Measurements from ENCODE around the gene CASP3.
A peak's percentile ranks its signal among the peaks of the same experiment; 100 is the strongest.

Gene CASP3

GRCh38 chr4:184666670-184667069, 17.4 kb upstream of the CASP3 start:
- Histone ChIP-seq H3K27me3 (ENCODE audit: insufficient read depth, low read length, poor library complexity) (no peaks in the 10 kb centered on the region), H3K4me1 (ENCODE audit: insufficient read depth, low read length) (peaks cover 7% of the 10 kb centered on the region; the same call in 1 of the 2 replicates), H3K4me3 (ENCODE audit: low read depth in 1 of 2, low read length in 2 of 2) (no peak overlapping the region), H2AFZ (ENCODE audit: low read depth, low read length) (no peak overlapping the region), H3K9me3 (ENCODE audit: insufficient read depth, low read length, severe bottlenecking) (no peaks in the 10 kb centered on the region), H3K79me2 (ENCODE audit: insufficient read depth, low read length) (no peaks in the 10 kb centered on the region), H3K36me3 (ENCODE audit: insufficient read depth, low read length) (peaks cover 62% of the 10 kb centered on the region), H3K9ac (ENCODE audit: low read depth, low read length) (no peak overlapping the region), H4K20me1 (ENCODE audit: insufficient read depth, low read length) (no peaks in the 10 kb centered on the region), H3K27ac (ENCODE audit: low read length) (no peak overlapping the region), H3K4me2 (ENCODE audit: insufficient read depth, low read length) (no peak overlapping the region)
- no peak for DNase-seq
- no peak for ATAC-seq (ENCODE audit: insufficient read depth, low read depth)
- TF ChIP-seq EZH2 (IDR thresholded peaks at IDR 0.05; ENCODE audit: borderline replicate concordance, low read depth, low read length, severe bottlenecking): no peak
- TF ChIP-seq, protein P1, sequence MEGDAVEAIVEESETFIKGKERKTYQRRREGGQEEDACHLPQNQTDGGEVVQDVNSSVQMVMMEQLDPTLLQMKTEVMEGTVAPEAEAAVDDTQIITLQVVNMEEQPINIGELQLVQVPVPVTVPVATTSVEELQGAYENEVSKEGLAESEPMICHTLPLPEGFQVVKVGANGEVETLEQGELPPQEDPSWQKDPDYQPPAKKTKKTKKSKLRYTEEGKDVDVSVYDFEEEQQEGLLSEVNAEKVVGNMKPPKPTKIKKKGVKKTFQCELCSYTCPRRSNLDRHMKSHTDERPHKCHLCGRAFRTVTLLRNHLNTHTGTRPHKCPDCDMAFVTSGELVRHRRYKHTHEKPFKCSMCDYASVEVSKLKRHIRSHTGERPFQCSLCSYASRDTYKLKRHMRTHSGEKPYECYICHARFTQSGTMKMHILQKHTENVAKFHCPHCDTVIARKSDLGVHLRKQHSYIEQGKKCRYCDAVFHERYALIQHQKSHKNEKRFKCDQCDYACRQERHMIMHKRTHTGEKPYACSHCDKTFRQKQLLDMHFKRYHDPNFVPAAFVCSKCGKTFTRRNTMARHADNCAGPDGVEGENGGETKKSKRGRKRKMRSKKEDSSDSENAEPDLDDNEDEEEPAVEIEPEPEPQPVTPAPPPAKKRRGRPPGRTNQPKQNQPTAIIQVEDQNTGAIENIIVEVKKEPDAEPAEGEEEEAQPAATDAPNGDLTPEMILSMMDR (IDR thresholded peaks at IDR 0.05; ENCODE audit: borderline replicate concordance, extremely low read depth, low read length, poor library complexity, severe bottlenecking): no peak

DNA sequence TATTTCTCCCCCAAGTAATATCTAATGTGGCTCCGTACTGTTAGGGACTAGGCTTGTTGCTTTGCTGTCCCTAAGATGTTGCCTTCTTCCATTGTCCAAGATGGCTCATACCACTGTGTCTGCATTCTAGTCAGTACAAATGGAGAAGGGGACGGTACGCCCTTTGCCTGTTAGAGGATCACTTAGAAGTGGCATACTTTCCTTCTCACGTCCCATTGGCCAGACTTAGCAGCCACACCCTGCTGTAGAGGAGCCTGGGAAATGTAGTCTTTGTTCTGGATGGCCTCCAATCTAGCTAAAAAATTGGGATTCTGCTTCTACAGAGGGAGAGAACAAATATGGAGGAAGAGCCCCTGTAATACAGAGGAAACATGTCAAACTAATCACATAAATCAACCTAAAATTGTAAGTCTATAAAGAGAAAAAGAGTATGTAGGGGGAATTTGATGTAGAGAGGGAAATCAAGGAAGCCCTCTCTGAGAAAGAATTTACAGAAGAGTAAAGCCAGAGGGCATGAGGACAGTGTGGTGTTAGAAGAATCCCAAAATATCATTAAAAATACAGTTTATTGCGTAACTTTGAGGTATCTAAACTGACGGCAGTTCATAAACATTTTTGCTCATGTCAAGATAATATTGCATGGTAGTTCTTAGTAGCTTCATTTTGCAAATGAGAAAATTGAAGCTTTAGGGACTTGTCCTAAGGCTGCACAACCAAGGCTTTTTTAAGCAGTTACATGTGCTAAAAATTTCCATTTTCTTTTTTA, 15.4 kb upstream of the CASP3 start:
- no peaks in the 10 kb centered on the region for H3K79me2 ChIP-seq (ENCODE audit: insufficient read depth, low read length)
- peaks cover 64% of the 10 kb centered on the region for H3K36me3 ChIP-seq (ENCODE audit: insufficient read depth, low read length)
- peaks cover 7% of the 10 kb centered on the region; the same call in 1 of the 2 replicates for H3K4me1 ChIP-seq (ENCODE audit: insufficient read depth, low read length)
- no peaks in the 10 kb centered on the region for H3K27me3 ChIP-seq (ENCODE audit: insufficient read depth, low read length, poor library complexity)
- TF ChIP-seq EZH2 (IDR thresholded peaks at IDR 0.05; ENCODE audit: borderline replicate concordance, low read depth, low read length, severe bottlenecking): no peak
- TF ChIP-seq, protein P1 (IDR thresholded peaks at IDR 0.05; ENCODE audit: borderline replicate concordance, extremely low read depth, low read length, poor library complexity, severe bottlenecking): no peak
- H3K9me3 ChIP-seq (ENCODE audit: insufficient read depth, low read length, severe bottlenecking): no peaks in the 10 kb centered on the region
- no peak overlapping the region for H2AFZ ChIP-seq (ENCODE audit: low read depth, low read length)
- H3K4me3 ChIP-seq (ENCODE audit: low read depth in 1 of 2, low read length in 2 of 2): no peak overlapping the region
- no peaks in the 10 kb centered on the region for H4K20me1 ChIP-seq (ENCODE audit: insufficient read depth, low read length)
- no peak overlapping the region for H3K4me2 ChIP-seq (ENCODE audit: insufficient read depth, low read length)
- no peak overlapping the region for H3K9ac ChIP-seq (ENCODE audit: low read depth, low read length)
- ATAC-seq (ENCODE audit: insufficient read depth, low read depth) (peak; percentile 69; the same call in 2 of the 3 replicates), DNase-seq (no peak)
- H3K27ac ChIP-seq (ENCODE audit: low read length): no peak overlapping the region

GRCh38 chr4:184662236-184662635, 13.0 kb upstream of the CASP3 start:
- Histone ChIP-seq H3K4me2 (ENCODE audit: insufficient read depth, low read length) (no peak overlapping the region), H3K4me3 (ENCODE audit: low read depth in 1 of 2, low read length in 2 of 2) (no peak overlapping the region), H3K36me3 (ENCODE audit: insufficient read depth, low read length) (peaks cover 55% of the 10 kb centered on the region), H3K4me1 (ENCODE audit: insufficient read depth, low read length) (no peaks in the 10 kb centered on the region), H3K79me2 (ENCODE audit: insufficient read depth, low read length) (no peaks in the 10 kb centered on the region), H3K9me3 (ENCODE audit: insufficient read depth, low read length, severe bottlenecking) (no peaks in the 10 kb centered on the region), H3K27ac (ENCODE audit: low read length) (no peak overlapping the region), H4K20me1 (ENCODE audit: insufficient read depth, low read length) (no peaks in the 10 kb centered on the region), H2AFZ (ENCODE audit: low read depth, low read length) (no peak overlapping the region), H3K27me3 (ENCODE audit: insufficient read depth, low read length, poor library complexity) (no peaks in the 10 kb centered on the region), H3K9ac (ENCODE audit: low read depth, low read length) (no peak overlapping the region)
- ATAC-seq (ENCODE audit: insufficient read depth, low read depth) (no peak), DNase-seq (no peak)
- TF ChIP-seq EZH2 (IDR thresholded peaks at IDR 0.05; ENCODE audit: borderline replicate concordance, low read depth, low read length, severe bottlenecking): no peak
- TF ChIP-seq, protein P1 (IDR thresholded peaks at IDR 0.05; ENCODE audit: borderline replicate concordance, extremely low read depth, low read length, poor library complexity, severe bottlenecking): no peak
